T1000 (cell line): ENCODE results near the gene CACNA1G.

ENCODE experiments used
- DNase-seq: peaks from one replicate; lab custom pipeline; 2025; ENCODE audit warnings: mixed read lengths; lab: John Stamatoyannopoulos, UW

The CACNA1G gene

DNA sequence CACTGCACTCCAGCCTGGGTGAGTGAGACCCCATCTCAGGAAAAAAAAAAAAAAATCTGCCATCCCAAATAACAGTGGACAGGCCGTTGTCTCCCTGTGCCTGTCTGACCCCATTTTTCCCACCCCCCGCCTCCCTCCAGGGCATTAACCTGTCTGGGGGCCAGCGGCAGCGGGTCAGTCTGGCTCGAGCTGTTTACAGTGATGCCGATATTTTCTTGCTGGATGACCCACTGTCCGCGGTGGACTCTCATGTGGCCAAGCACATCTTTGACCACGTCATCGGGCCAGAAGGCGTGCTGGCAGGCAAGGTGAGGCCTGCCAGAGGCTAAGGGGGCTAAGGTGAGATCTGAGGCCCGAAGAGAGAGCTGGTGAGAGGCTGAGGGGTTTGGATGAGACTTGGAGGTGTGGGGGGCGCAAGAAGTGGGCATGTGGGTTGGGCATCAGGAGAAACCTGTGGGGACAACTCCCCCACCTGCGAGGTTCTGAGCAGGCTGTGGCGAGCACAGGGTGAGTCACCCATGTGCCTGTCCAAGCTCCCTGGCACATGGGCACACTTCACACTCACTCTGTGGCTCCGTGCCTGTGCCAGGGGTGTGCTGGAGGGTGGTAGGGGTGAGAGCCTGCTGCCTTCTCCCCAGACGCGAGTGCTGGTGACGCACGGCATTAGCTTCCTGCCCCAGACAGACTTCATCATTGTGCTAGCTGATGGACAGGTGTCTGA lies 112.5 kb downstream of the CACNA1G start:
- DNase-seq, result no peak

DNA sequence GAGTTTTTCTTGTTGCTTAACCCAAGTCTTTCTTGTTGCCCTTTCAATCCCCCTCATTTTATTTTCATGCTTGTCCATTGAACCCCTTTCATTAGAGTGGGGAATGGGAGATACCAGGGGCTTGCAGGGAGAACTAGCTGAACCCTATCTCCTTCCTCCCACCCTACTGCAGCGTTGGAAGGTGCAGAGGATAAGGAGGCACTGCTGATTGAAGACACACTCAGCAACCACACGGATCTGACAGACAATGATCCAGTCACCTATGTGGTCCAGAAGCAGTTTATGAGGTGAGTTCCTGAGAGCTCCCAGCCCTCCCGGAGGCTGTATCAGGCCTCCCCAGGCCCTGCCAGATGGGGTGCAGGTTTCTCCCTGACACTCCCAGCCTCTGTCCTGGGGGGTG lies 114.7 kb downstream of the CACNA1G start:
- DNase-seq, result no peak

DNA sequence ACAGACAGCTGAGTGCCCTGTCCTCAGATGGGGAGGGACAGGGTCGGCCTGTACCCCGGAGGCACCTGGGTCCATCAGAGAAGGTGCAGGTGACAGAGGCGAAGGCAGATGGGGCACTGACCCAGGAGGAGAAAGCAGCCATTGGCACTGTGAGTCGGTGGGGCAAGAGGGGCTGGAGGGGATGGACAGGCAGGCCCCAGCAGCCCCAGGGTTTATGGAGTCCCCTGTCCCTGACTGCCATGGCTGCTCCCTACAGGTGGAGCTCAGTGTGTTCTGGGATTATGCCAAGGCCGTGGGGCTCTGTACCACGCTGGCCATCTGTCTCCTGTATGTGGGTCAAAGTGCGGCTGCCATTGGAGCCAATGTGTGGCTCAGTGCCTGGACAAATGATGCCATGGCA lies 115.1 kb downstream of the CACNA1G start:
- no peak for DNase-seq

DNA sequence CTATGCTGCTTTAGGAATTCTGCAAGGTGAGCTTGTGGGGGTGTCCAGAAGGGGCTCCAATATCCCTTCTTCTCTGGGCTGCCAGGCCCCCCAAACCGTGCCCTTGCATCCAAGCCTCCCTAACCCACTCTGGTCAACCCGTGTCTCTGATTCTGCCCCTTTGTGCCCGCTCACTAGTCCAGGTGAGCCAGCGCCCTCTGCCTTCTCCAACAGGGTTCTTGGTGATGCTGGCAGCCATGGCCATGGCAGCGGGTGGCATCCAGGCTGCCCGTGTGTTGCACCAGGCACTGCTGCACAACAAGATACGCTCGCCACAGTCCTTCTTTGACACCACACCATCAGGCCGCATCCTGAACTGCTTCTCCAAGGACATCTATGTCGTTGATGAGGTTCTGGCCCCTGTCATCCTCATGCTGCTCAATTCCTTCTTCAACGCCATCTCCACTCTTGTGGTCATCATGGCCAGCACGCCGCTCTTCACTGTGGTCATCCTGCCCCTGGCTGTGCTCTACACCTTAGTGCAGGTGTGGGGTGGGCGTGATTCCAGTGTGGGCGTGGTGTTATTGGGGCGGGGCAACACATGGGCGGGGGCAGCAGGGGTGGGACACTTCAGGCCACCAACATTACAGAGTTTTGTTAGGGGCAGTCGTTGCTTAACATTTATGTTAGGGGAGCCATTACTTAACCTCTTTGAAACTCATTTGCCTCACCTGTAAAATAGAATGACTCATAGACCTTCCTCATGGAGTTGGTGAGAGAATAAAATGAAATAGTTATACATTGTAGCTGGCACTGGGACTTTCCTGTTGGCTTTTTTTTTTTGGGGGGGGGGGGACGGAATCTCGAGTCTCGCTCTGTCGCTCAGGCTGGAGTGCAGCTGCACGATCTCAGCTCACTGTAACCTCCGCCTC lies 115.8 kb downstream of the CACNA1G start:
- no peak for DNase-seq
